ENCODE results near the gene ALX3.

- TF ChIP-seq CTCF (IDR thresholded peaks at IDR 0.05): no peak
- TF ChIP-seq POLR2A (IDR thresholded peaks at IDR 0.05): no peak
Measured at GRCh38 chr1:110048240-110048639, 22.2 kb downstream of the ALX3 start.
